ENCODE results near the gene TTC21A. TPM values are rescaled to one million over a fixed set of nuclear protein-coding genes. Genes with fewer than 3 reads are reported as not detected.

The TTC21A gene
- total RNA-seq, 1 experiment from 2014 or later: 1.2 TPM

GRCh38 chr3:39112113-39112512 lies 4.6 kb downstream of the TTC21A start:
- intact Hi-C loops (cut with micrococcal nuclease): no loop called here
- POLR2A ChIA-PET (ENCODE audit: unreplicated experiment): no interaction called here
- no peak overlapping the region for H3K4me3 ChIP-seq (ENCODE audit: low read length)
- no peak overlapping the region for H3K27ac ChIP-seq (ENCODE audit: low read length)
- H3K27me3 ChIP-seq (ENCODE audit: low read length): no peaks in the 10 kb centered on the region
- ATAC-seq (no peak), DNase-seq (no peak)
- no TSS peak for BruUV-seq (replicated peaks)
- H4K20me1 ChIP-seq (ENCODE audit: low read length): no peaks in the 10 kb centered on the region
- no peaks in the 10 kb centered on the region for H3K79me2 ChIP-seq (ENCODE audit: low read length)
- no peaks in the 10 kb centered on the region for H3K9me3 ChIP-seq (ENCODE audit: low read length)
- H2AFZ ChIP-seq (ENCODE audit: low read length): no peak overlapping the region
- H3K36me3 ChIP-seq (ENCODE audit: low read depth, low read length): no peaks in the 10 kb centered on the region
- H3K9ac ChIP-seq (ENCODE audit: low read length): no peak overlapping the region
- TF ChIP-seq EZH2phosphoT487 (IDR thresholded peaks at IDR 0.05; ENCODE audit: borderline replicate concordance, low read length) (no peak), EZH2 (IDR thresholded peaks at IDR 0.05; ENCODE audit: low read length, unreplicated experiment) (no peak)
- TF ChIP-seq, protein P1, sequence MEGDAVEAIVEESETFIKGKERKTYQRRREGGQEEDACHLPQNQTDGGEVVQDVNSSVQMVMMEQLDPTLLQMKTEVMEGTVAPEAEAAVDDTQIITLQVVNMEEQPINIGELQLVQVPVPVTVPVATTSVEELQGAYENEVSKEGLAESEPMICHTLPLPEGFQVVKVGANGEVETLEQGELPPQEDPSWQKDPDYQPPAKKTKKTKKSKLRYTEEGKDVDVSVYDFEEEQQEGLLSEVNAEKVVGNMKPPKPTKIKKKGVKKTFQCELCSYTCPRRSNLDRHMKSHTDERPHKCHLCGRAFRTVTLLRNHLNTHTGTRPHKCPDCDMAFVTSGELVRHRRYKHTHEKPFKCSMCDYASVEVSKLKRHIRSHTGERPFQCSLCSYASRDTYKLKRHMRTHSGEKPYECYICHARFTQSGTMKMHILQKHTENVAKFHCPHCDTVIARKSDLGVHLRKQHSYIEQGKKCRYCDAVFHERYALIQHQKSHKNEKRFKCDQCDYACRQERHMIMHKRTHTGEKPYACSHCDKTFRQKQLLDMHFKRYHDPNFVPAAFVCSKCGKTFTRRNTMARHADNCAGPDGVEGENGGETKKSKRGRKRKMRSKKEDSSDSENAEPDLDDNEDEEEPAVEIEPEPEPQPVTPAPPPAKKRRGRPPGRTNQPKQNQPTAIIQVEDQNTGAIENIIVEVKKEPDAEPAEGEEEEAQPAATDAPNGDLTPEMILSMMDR (conservative IDR thresholded peaks at IDR 0.05; ENCODE audit: low read depth, low read length): no peak
- no peak overlapping the region for H3K4me2 ChIP-seq (ENCODE audit: low read length)
- peaks cover 7% of the 10 kb centered on the region for H3K4me1 ChIP-seq (ENCODE audit: insufficient read depth, low read length)
- CTCF ChIA-PET: no interaction called here
- H3F3A ChIP-seq (ENCODE audit: low read length, unreplicated experiment): no peaks in the 10 kb centered on the region
- no peaks in the 10 kb centered on the region for H3K9me2 ChIP-seq (replicated peaks; ENCODE audit: low read length)

- intact Hi-C loops (cut with micrococcal nuclease): no loop called here
Observed at GRCh38 chr3:39112535-39112934, 5.1 kb downstream of the TTC21A start.

DNA sequence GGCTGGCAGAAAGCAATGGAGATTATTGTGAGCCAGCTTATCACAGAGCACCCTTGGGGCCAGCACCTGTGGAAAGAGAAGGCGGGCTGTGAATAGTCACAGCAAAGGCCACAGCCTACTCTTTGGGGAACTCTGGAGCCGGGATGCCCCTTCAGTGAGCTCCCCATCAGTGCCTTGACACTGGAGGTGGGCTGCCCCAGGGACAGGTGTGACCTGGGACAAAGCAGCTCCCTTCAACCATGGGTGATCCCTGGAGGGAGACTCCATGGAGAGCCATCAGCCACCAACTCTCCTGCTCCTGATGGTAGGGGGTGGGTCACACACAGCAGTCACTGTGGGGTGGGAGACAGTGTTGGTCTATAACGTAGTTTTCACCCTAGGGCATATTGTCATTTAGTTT lies 5.8 kb downstream of the TTC21A start:
- no peak for TF ChIP-seq EZH2phosphoT487 (IDR thresholded peaks at IDR 0.05; ENCODE audit: borderline replicate concordance, low read length)
- TF ChIP-seq, protein P1 (conservative IDR thresholded peaks at IDR 0.05; ENCODE audit: low read depth, low read length): no peak
- no peak for TF ChIP-seq EZH2 (IDR thresholded peaks at IDR 0.05; ENCODE audit: low read length, unreplicated experiment)
- Histone ChIP-seq H3K9me2 (replicated peaks; ENCODE audit: low read length) (no peaks in the 10 kb centered on the region), H3K27ac (ENCODE audit: low read length) (no peak overlapping the region), H3K9ac (ENCODE audit: low read length) (no peak overlapping the region), H4K20me1 (ENCODE audit: low read length) (no peaks in the 10 kb centered on the region), H3K4me3 (ENCODE audit: low read length) (no peak overlapping the region), H3K9me3 (ENCODE audit: low read length) (no peaks in the 10 kb centered on the region), H3K4me2 (ENCODE audit: low read length) (no peak overlapping the region), H3K27me3 (ENCODE audit: low read length) (no peaks in the 10 kb centered on the region), H3K36me3 (ENCODE audit: low read depth, low read length) (no peaks in the 10 kb centered on the region), H3K79me2 (ENCODE audit: low read length) (no peaks in the 10 kb centered on the region), H3K4me1 (ENCODE audit: insufficient read depth, low read length) (peaks cover 3% of the 10 kb centered on the region), H2AFZ (ENCODE audit: low read length) (no peak overlapping the region), H3F3A (ENCODE audit: low read length, unreplicated experiment) (no peaks in the 10 kb centered on the region)
- no peak for ATAC-seq
- intact Hi-C loops (cut with micrococcal nuclease): no loop called here
- CTCF ChIA-PET: no interaction called here
- BruUV-seq (replicated peaks): no TSS peak
- no peak for DNase-seq
- POLR2A ChIA-PET (ENCODE audit: unreplicated experiment): no interaction called here

More at GRCh38 chr3:39112535-39112934, 5.1 kb downstream of the TTC21A start:
- Histone ChIP-seq H3K4me1 (ENCODE audit: insufficient read depth, low read length) (peaks cover 7% of the 10 kb centered on the region), H3K79me2 (ENCODE audit: low read length) (no peaks in the 10 kb centered on the region), H3K9ac (ENCODE audit: low read length) (no peak overlapping the region), H3K9me2 (replicated peaks; ENCODE audit: low read length) (no peaks in the 10 kb centered on the region), H3K4me2 (ENCODE audit: low read length) (no peak overlapping the region), H3K36me3 (ENCODE audit: low read depth, low read length) (no peaks in the 10 kb centered on the region), H3K27ac (ENCODE audit: low read length) (no peak overlapping the region), H3K27me3 (ENCODE audit: low read length) (no peaks in the 10 kb centered on the region), H3K9me3 (ENCODE audit: low read length) (no peaks in the 10 kb centered on the region), H3K4me3 (ENCODE audit: low read length) (no peak overlapping the region), H2AFZ (ENCODE audit: low read length) (no peak overlapping the region), H3F3A (ENCODE audit: low read length, unreplicated experiment) (no peaks in the 10 kb centered on the region), H4K20me1 (ENCODE audit: low read length) (no peaks in the 10 kb centered on the region)
- ATAC-seq (no peak), DNase-seq (no peak)
- no TSS peak for BruUV-seq (replicated peaks)
- TF ChIP-seq, protein P1 (conservative IDR thresholded peaks at IDR 0.05; ENCODE audit: low read depth, low read length): no peak
- ChIA-PET POLR2A (ENCODE audit: unreplicated experiment) (no interaction called here), CTCF (no interaction called here)
